GM19324 (cell line): Measurements from ENCODE around the gene SCML2.
"Not testable (repeated sequence)": the region's sequence is repeated elsewhere in the genome, so short reads cannot be mapped to it uniquely, and the experiment has no call there.

ENCODE experiments used
- ATAC-seq: cut with Tn5 transposase; IDR thresholded peaks from one replicate; pipeline ENCODE4 v1.9.1; 2021; ENCODE audit warnings: mild to moderate bottlenecking, moderate library complexity; ENCODE audit not compliant: unreplicated experiment, low FRiP score

The SCML2 gene

GRCh38 chrX:18354369-18355223 lies at the start of gene SCML2:
Gene SCML2, minus strand, starts transcription at chrX:18354688. Its CDS starts 20,617 bp downstream, at chrX:18334071.
- ATAC-seq: no peak

- ATAC-seq: no peak
Observed at GRCh38 chrX:18401848-18402213, 47.3 kb upstream of the SCML2 start.

GRCh38 chrX:18394477-18394876 lies 40.0 kb upstream of the SCML2 start:
- ATAC-seq: no peak

GRCh38 chrX:18390941-18391538 lies 36.6 kb upstream of the SCML2 start:
- ATAC-seq: no peak

- ATAC-seq: no peak
Observed at GRCh38 chrX:18389966-18390365, 35.5 kb upstream of the SCML2 start.

GRCh38 chrX:18377796-18378195 lies 23.3 kb upstream of the SCML2 start:
- no peak for ATAC-seq

GRCh38 chrX:18375131-18375805 lies 20.8 kb upstream of the SCML2 start:
- ATAC-seq: not testable (repeated sequence)

GRCh38 chrX:18369096-18369495 lies 14.6 kb upstream of the SCML2 start:
- not testable (repeated sequence) for ATAC-seq

GRCh38 chrX:18368402-18368801 lies 13.9 kb upstream of the SCML2 start:
- ATAC-seq: no peak

GRCh38 chrX:18360867-18361266 lies 6.4 kb upstream of the SCML2 start:
- ATAC-seq: no peak

- no peak for ATAC-seq
Observed at GRCh38 chrX:18353931-18354368, 538 bp downstream of the SCML2 start.

- no peak for ATAC-seq
Observed at GRCh38 chrX:18351784-18352183, 2.7 kb downstream of the SCML2 start.

- no peak for ATAC-seq
Observed at GRCh38 chrX:18348047-18348446, 6.4 kb downstream of the SCML2 start.

- no peak for ATAC-seq
Observed at GRCh38 chrX:18309401-18309800, 45.1 kb downstream of the SCML2 start.

GRCh38 chrX:18297251-18297650 lies 57.2 kb downstream of the SCML2 start:
- ATAC-seq: no peak

GRCh38 chrX:18294893-18295292 lies 59.6 kb downstream of the SCML2 start:
- ATAC-seq: no peak

- no peak for ATAC-seq
Observed at GRCh38 chrX:18291006-18291545, 63.4 kb downstream of the SCML2 start.

- no peak for ATAC-seq
Observed at GRCh38 chrX:18290200-18290599, 64.3 kb downstream of the SCML2 start.

GRCh38 chrX:18288716-18289115 lies 65.8 kb downstream of the SCML2 start:
- ATAC-seq: no peak

- no peak for ATAC-seq
Observed at GRCh38 chrX:18286322-18286831, 68.1 kb downstream of the SCML2 start.

GRCh38 chrX:18278449-18278848 lies 76.0 kb downstream of the SCML2 start:
- no peak for ATAC-seq
